Fibroblast of mammary gland (primary cell): ENCODE data around the gene AUH.

ENCODE experiments used
- DNase-seq: peaks from one replicate; pipeline ENCODE4 v3.0.0-alpha.2; 2010; ENCODE audit warnings: low read depth
- H3K4me3 ChIP-seq: 2 replicates; pipeline ENCODE4 v1.5.1; 2011; ENCODE audit warnings: low read depth, mild to moderate bottlenecking, low read length, moderate library complexity; ENCODE audit not compliant: control insufficient read depth
- CTCF ChIP-seq: conservative IDR thresholded peaks from 2 replicates; pipeline ENCODE4 v1.5.1; 2011; ENCODE audit warnings: low read depth, low read length, inconsistent platforms; ENCODE audit not compliant: control insufficient read depth, insufficient read depth

Gene AUH

GRCh38 chr9:91220491-91221135, 141.1 kb downstream of the AUH start:
- no peak overlapping the region for H3K4me3 ChIP-seq
- peak; percentile 84 for DNase-seq
- TF ChIP-seq CTCF, result no peak

- TF ChIP-seq CTCF, result no peak
- no peak for DNase-seq
- H3K4me3 ChIP-seq, result no peak overlapping the region
Measured at GRCh38 chr9:91220021-91220420, 141.7 kb downstream of the AUH start.

- no peak for DNase-seq
- TF ChIP-seq CTCF, result no peak
- H3K4me3 ChIP-seq, result no peak overlapping the region
Measured at GRCh38 chr9:91219557-91219956, 142.2 kb downstream of the AUH start.

GRCh38 chr9:91217388-91217787, 144.3 kb downstream of the AUH start:
- DNase-seq, result no peak
- no peak overlapping the region for H3K4me3 ChIP-seq
- TF ChIP-seq CTCF, result no peak

GRCh38 chr9:91214867-91215266, 146.9 kb downstream of the AUH start:
- DNase-seq, result no peak
- H3K4me3 ChIP-seq, result no peak overlapping the region
- TF ChIP-seq CTCF, result no peak

GRCh38 chr9:91214086-91214485, 147.6 kb downstream of the AUH start:
- TF ChIP-seq CTCF, result no peak
- DNase-seq, result peak; percentile 30
- H3K4me3 ChIP-seq, result no peak overlapping the region

GRCh38 chr9:91212596-91213243, 149.0 kb downstream of the AUH start:
- DNase-seq, result no peak
- no peak overlapping the region for H3K4me3 ChIP-seq
- no peak for TF ChIP-seq CTCF
